NK-92 treated with Interleukin-12 subunit alpha and Interleukin-12 subunit beta, amount 100 ng/mL, for 24 hours (cell line): ENCODE data around the gene ELP4.
"Not testable (repeated sequence)": the region's sequence is repeated elsewhere in the genome, so short reads cannot be mapped to it uniquely, and the experiment has no call there.

Source experiments
- DNase-seq: peaks from one replicate; lab custom pipeline; 2025; lab: John Stamatoyannopoulos, UW

The ELP4 gene

GRCh38 chr11:31542862-31543261 is 33.3 kb downstream of the ELP4 start:
- no peak for DNase-seq

DNA sequence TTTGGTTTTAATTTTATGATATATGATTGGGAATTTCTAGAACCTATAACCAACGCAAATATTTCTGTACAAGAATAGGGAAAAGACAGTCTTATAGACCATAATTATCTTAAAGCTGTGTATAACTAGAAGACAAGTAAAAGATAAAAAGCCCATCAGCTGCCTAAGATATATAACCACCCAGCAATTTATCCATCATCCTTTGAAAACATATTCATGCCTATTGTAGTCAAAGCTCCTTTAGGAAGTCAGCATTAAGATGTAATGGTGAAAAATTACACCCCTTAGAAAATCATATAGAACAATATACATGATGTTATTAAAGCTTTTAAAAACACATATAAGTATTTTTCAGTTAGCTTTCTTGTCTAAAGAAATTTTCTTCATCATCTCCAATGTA is 46.4 kb downstream of the ELP4 start:
- no peak for DNase-seq

- no peak for DNase-seq
Measured at GRCh38 chr11:31558001-31558400, 48.4 kb downstream of the ELP4 start.

GRCh38 chr11:31560842-31561476 is 51.4 kb downstream of the ELP4 start:
- no peak for DNase-seq

DNA sequence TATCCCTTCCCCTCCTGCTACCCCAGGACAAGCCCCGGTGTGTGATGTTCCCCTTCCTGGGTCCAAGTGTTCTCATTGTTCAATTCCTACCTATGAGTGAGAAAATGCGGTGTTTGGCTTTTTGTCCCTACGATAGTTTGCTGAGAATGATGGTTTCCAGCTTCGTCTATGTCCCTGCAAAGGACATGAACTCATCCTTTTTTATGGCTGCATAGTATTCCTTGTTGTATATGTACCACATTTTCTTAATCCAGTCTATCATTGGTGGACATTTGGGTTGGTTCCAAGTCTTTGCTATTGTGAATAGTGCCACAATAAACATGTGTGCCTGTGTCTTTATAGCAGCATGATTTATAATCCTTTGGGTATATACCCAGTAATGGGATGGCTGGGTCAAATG is 55.0 kb downstream of the ELP4 start:
- not testable (repeated sequence) for DNase-seq

GRCh38 chr11:31574133-31574532 is 64.6 kb downstream of the ELP4 start:
- not testable (repeated sequence) for DNase-seq

DNA sequence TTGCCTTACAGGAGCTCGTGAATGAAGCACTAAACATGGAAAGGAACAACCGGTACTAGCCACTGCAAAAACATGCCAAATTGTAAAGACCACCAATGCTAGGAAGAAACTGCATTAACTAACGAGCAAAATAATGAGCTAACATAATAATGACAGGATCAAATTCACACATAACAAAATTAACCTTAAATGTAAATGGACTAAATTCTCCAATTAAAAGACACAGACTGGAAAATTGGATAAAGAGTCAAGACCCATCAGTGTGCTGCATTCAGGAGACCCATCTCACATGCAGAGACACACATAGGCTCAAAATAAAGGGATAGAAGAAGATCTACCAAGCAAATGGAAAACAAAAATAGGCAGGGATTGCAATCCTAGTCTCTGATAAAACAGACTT is 66.2 kb downstream of the ELP4 start:
- not testable (repeated sequence) for DNase-seq

DNA sequence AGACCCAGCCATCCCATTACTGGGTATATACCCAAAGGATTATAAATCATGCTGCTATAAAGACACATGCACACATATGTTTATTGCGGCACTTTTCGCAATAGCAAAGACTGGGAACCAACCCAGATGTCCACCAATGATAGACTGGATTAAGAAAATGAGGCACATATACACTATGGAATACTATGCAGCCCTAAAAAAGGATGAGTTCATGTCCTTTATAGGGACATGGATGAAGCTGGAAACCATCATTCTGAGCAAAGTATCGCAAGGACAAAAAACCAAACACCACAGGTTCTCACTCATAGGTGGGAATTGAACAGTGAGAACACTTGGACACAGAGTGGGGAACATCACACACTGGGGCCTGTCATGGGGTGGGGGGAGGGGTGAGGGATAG is 69.8 kb downstream of the ELP4 start:
- not testable (repeated sequence) for DNase-seq

- DNase-seq = no peak
Measured at GRCh38 chr11:31582697-31583096, 73.1 kb downstream of the ELP4 start.

GRCh38 chr11:31598454-31598853 is 88.9 kb downstream of the ELP4 start:
- no peak for DNase-seq

GRCh38 chr11:31601635-31602282 is 92.2 kb downstream of the ELP4 start:
- no peak for DNase-seq

- DNase-seq = no peak
Measured at GRCh38 chr11:31606893-31607292, 97.3 kb downstream of the ELP4 start.

GRCh38 chr11:31607914-31608313 is 98.3 kb downstream of the ELP4 start:
- no peak for DNase-seq

DNA sequence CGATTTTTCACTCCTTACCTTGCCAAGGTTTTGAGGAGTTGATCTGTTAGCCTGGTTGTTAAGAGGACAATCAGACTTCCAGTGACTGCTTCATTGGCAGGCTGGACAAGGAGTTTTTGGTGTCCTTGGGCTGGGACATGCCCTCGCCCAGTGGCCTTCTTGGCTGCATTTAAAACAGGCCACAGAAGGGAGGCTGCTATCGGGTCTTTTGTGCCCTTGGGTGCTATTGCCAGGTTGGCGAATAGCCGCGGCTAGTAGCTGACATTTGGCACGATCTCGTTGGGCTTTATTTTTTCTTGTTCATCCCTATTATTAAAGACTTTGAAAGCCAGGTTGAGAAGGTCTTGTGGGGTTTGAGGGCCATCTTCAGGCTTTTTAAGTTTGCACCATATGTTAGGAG is 99.4 kb downstream of the ELP4 start:
- no peak for DNase-seq

- DNase-seq = no peak
Measured at GRCh38 chr11:31610544-31610943, 101.0 kb downstream of the ELP4 start.

DNA sequence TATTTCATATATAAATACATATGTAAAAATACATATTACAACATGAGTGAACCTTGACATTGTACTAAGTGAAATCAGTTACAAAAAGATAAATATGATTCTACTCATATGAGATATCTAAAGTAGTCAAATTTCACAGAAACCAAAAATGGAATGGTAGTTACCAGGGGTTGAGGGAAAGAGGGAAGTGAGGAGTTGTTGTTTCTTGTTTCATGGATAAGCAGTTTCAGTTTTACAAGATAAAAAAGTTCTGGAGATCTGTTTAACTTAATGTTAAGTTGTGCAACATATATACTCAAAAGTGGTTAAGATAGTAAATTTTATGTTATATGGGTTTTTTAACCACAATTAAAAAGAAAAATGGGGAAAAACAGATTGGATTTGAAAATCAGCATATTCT is 107.7 kb downstream of the ELP4 start:
- DNase-seq = no peak

DNA sequence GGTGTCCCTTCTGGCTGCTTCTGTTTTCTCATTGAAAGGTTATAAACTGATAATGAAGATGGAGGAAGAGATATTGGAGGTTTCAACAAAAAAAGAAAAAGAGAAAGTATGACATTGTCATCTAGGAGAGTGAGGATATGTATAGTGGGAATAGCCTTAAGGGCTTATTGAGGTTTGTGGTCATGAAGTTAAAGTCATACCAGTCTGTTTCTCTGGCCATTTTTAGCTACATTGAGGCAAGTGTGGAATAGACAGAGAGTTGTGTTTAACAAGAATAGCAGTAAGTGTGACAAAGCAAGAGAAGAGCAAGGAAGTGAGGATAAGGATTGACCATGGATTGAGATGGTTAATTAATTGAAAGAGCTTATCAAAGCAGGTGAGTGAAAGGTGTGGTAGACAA is 110.4 kb downstream of the ELP4 start:
- DNase-seq = no peak

GRCh38 chr11:31620434-31620833 is 110.9 kb downstream of the ELP4 start:
- DNase-seq = no peak

GRCh38 chr11:31625868-31626267 is 116.3 kb downstream of the ELP4 start:
- no peak for DNase-seq

- DNase-seq = no peak
Measured at GRCh38 chr11:31628111-31628510, 118.5 kb downstream of the ELP4 start.

GRCh38 chr11:31636983-31637382 is 127.4 kb downstream of the ELP4 start:
- DNase-seq = no peak

GRCh38 chr11:31640611-31641010 is 131.0 kb downstream of the ELP4 start:
- no peak for DNase-seq

DNA sequence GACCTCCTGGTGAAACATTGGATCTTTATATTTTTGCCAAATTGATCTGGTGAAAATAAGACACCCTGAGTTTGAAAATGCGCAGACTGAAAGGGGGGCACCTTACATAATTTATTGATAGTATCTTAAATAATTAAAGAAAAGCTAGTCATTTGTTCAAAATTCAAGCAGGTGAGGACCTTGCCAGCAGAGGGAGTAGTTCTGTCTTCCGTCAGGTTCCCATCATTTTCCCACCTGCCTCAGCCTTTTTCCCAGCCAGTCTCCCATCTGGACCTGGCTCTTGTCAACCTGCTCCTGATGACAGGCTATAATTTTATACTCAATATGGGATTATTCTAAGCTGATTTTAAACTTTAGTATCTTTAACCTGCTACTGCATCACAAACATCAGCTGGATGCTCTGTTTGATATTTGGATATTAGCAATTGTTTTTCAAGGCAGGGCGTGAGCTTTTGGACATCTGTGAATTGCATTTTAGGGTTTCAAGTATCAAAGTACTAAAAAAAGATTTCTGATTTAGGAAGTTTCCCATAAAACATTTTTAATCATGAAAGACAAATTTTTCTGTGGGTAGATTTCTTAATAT is 132.0 kb downstream of the ELP4 start:
- no peak for DNase-seq

DNA sequence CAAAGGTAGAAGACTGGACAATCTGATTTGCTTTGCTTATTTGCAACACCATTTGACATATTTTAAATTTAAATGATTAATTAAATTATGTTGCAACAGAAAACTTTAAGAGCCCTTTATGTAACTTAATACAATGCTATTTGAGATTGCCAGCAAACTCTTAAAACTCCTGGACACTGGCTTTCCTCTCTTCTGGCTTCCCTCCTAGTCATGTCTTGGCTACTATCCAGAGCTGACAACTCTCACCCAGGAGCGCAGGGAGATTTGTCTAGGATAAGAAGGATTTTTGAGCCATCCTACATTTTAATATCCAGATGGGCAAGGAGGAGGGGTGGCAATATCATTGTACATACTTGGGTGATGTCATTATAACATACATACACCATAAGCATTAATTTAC is 134.3 kb downstream of the ELP4 start:
- no peak for DNase-seq
